Neural crest cell (in vitro differentiated cells): ENCODE data around the gene TUBGCP2. TPM values are rescaled to one million over a fixed set of nuclear protein-coding genes. Genes with fewer than 3 reads are reported as not detected.
A peak's percentile ranks its signal among the peaks of the same experiment; 100 is the strongest.

Source experiments
- DNase-seq: peaks from one replicate; pipeline ENCODE4 v3.0.0; 2021; ENCODE audit warnings: low read depth, mixed read lengths, low spot score
- H3K27ac Mint-ChIP-seq: one replicate; pipeline ENCODE4 v1.8.0; 2021; ENCODE audit warnings: mild to moderate bottlenecking, mixed read lengths; ENCODE audit not compliant: unreplicated experiment
- H3K27me3 Mint-ChIP-seq: 2 replicates; pipeline ENCODE4 v1.8.0; 2021; ENCODE audit warnings: low read depth, mild to moderate bottlenecking, mixed read lengths
- H3K36me3 Mint-ChIP-seq: 2 replicates; pipeline ENCODE4 v1.8.0; 2021; ENCODE audit warnings: low read depth, mild to moderate bottlenecking, mixed read lengths
- H3K4me1 Mint-ChIP-seq: 2 replicates; pipeline ENCODE4 v1.8.0; 2021; ENCODE audit warnings: mixed read lengths
- H3K4me3 Mint-ChIP-seq: one replicate; pipeline ENCODE4 v1.8.0; 2021; ENCODE audit warnings: mild to moderate bottlenecking, mixed read lengths
- H3K9me3 Mint-ChIP-seq: 2 replicates; pipeline ENCODE4 v1.8.0; 2021; ENCODE audit warnings: mixed read lengths
- total RNA-seq: library from RNA; stranded (reverse); gene quantifications from 2 replicates; pipeline ENCODE4 v1.2.1, GENCODE V29; 2021
- TF ChIP-seq, protein P1 (sequence below): fragments of 200-600 bp; sonication (generic); conservative IDR thresholded peaks from 2 replicates; pipeline ENCODE4 v1.5.0; 2021; ENCODE audit warnings: antibody characterized with exemption, mild to moderate bottlenecking

Gene TUBGCP2
- total RNA-seq, 1 donor from 2014 or later: 70.0 TPM

DNA sequence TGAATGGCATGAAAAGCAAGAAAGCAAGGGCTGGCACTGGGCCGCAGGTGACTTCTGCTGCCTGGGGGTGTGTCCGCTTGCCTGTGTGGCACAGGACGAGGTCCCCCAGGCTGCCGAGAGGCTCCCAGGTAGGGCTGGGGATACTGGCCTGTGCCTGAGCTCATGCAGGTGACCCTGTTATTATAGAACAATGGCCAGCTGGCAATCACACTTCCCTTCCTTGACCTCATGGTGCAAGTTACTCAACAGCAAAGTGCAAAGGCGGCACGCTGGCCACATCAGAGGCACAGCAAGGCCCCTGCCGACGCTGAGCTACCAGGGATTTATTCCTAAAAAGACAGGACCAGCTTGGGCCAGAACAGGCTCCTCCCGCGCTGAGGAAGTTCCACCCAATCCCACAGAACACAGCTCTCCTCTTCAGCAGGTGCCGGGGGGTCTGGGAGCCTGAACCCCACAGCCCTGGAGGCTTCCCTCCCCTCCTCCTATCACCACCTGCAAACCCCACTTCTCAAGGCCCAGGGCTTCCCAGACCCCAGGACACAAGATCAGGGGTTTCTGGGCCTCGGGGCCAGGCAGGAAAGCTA lies 30.6 kb downstream of the TUBGCP2 start:
- no peaks in the 10 kb centered on the region for H3K9me3 Mint-ChIP-seq
- no peak overlapping the region for H3K27ac Mint-ChIP-seq
- DNase-seq: no peak
- no peaks in the 10 kb centered on the region for H3K36me3 Mint-ChIP-seq
- TF ChIP-seq, protein P1, sequence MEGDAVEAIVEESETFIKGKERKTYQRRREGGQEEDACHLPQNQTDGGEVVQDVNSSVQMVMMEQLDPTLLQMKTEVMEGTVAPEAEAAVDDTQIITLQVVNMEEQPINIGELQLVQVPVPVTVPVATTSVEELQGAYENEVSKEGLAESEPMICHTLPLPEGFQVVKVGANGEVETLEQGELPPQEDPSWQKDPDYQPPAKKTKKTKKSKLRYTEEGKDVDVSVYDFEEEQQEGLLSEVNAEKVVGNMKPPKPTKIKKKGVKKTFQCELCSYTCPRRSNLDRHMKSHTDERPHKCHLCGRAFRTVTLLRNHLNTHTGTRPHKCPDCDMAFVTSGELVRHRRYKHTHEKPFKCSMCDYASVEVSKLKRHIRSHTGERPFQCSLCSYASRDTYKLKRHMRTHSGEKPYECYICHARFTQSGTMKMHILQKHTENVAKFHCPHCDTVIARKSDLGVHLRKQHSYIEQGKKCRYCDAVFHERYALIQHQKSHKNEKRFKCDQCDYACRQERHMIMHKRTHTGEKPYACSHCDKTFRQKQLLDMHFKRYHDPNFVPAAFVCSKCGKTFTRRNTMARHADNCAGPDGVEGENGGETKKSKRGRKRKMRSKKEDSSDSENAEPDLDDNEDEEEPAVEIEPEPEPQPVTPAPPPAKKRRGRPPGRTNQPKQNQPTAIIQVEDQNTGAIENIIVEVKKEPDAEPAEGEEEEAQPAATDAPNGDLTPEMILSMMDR: no peak
- H3K27me3 Mint-ChIP-seq: peaks cover 19% of the 10 kb centered on the region
- no peak overlapping the region for H3K4me3 Mint-ChIP-seq
- H3K4me1 Mint-ChIP-seq: peaks cover 3% of the 10 kb centered on the region

DNA sequence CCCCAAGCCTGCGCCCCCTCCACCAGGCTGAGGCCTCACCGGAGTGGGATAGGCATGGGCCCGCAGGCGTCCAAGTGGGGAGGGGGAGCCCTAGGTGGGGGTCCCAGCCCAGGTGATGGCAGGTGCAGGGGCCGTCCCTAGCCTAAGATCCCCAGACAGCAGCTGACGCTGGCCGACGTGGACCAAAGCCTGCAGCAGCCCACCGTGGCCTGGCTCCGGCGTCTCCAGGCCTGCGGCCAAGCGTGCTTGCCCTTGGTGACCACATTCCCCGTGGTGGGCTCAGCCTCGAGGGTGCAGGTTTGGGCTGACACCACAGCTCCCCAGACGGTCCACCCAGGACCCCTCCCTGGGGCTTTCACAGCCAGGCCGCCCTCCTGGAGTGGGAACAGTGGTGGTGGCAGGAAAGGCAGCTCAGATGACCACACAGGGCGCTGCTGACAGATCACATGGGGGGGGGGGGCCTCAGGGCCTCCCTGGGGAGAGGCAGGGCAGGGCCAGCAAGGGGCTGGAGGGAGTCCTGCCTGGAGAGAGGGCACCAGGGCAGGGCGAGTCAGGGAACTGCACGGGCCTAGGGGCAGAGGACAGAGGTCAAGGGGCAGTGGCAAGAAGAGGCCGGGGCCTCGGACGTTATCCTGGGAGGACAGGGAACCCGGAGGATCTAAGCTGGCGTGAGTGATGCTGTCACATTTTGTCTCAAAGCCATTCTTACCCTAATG lies 31.2 kb downstream of the TUBGCP2 start:
- Mint-ChIP-seq H3K27me3 (peaks cover 19% of the 10 kb centered on the region), H3K4me3 (no peak overlapping the region), H3K27ac (no peak overlapping the region), H3K9me3 (no peaks in the 10 kb centered on the region), H3K36me3 (no peaks in the 10 kb centered on the region), H3K4me1 (peaks cover 3% of the 10 kb centered on the region)
- DNase-seq: no peak
- TF ChIP-seq, protein P1: no peak

DNA sequence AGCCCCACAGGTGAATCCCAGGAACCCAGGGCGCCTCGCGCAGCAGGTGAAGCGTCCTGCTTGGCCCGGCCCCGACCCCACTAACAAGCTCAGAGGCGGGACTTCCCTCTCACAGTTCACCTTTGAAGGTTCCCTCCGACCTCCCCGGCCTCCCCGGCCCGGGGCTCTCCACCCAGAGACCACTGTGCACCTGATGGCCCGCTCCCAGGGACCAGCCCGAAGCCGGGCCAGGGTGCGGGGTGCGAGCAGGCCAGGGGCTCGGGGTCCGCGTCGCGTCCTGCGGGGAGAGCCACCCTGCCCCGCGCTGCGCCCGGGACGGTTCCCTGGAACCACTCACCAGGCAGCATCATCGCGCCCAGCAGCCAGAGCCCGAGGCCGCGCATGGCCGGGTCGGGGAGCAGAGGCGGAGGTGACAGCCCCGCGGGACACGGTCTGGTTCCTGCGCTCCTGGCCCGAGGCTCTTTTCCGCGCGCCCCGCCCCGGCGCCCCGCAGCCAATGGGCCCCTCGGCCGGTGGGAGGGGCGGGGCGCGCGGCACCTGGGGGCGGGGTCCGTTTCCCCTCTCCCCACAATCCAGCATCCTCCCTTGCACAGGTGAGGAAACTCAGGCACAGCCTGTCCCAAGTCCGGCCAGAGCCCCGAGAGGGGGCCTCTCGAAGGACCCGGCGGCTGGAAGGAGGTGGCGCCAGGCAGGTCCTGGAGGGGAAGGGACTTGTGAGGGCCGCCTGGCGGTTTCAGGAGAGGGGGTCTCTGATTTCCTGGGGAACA lies 32.1 kb downstream of the TUBGCP2 start, which contains the start of gene ADAM8:
TSS of gene ADAM8 (minus strand) at position 434 of the 767 bp plus-strand sequence. CDS start at position 383, 51 bp downstream.
- Mint-ChIP-seq H3K36me3 (no peaks in the 10 kb centered on the region), H3K27ac (no peak within 1 kb of the TSS), H3K4me3 (peak within 1 kb of the TSS; percentile 27), H3K4me1 (peaks cover 3% of the 10 kb centered on the region), H3K9me3 (no peaks in the 10 kb centered on the region), H3K27me3 (peaks cover 19% of the 10 kb centered on the region)
- TF ChIP-seq, protein P1: no peak
- no peak for DNase-seq

DNA sequence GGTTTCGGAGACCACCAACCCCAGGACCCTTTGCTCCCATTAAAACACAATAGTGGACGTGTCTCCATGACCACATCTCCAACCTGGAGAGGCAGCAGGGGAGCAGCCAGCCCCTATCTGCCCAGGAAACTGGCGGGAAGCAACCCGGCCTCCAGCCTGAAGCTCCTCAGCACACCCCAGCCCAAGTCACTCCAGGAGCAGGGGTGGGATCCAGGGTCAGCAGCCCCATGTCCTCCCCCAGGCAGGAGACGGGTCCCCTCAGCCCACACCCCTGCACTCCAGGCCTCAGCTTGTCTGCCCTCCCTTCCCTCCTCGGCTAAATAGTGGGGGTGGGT lies 32.6 kb downstream of the TUBGCP2 start:
- TF ChIP-seq, protein P1: no peak
- Mint-ChIP-seq H3K27me3 (peaks cover 19% of the 10 kb centered on the region), H3K27ac (no peak overlapping the region), H3K36me3 (no peaks in the 10 kb centered on the region), H3K9me3 (no peaks in the 10 kb centered on the region), H3K4me1 (peaks cover 3% of the 10 kb centered on the region), H3K4me3 (peak overlapping the region; percentile 27)
- no peak for DNase-seq

DNA sequence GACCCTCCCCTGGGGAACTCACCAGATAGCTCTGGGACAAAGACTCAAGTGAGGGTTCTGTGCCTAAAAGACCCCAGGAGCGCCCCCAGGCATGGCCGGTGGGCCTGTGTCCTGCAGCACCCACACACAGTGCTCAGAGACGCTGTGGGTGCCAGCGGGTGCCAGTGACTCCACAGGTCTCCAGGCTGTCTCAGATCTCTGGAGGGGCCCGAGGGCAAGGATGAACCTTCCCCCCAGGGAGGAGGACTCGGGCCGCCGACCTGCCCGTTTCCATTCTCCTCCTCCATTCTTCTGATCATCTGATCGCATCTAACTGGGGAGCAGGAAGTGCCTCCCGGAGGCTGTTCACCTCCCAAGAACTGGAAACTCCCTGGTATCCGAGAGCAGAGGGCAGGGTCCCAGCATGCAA lies 33.0 kb downstream of the TUBGCP2 start:
- H3K9me3 Mint-ChIP-seq: no peaks in the 10 kb centered on the region
- H3K4me1 Mint-ChIP-seq: peaks cover 3% of the 10 kb centered on the region
- DNase-seq: no peak
- H3K4me3 Mint-ChIP-seq: peak overlapping the region; percentile 27
- H3K36me3 Mint-ChIP-seq: no peaks in the 10 kb centered on the region
- H3K27me3 Mint-ChIP-seq: peaks cover 19% of the 10 kb centered on the region
- no peak overlapping the region for H3K27ac Mint-ChIP-seq
- TF ChIP-seq, protein P1: no peak
